Activated T-cell treated with anti-CD3 and anti-CD28 coated beads for 48 hours (primary cell): ENCODE results near the gene AP1S3.

Experiments
- DNase-seq: peaks from one replicate; pipeline ENCODE4 v3.0.0-alpha.2; 2020; ENCODE audit warnings: low read depth

AP1S3 gene

GRCh38 chr2:223722226-223722625, 115.2 kb downstream of the AP1S3 start:
- no peak for DNase-seq

GRCh38 chr2:223721746-223722145, 115.6 kb downstream of the AP1S3 start:
- no peak for DNase-seq

GRCh38 chr2:223720367-223720766, 117.0 kb downstream of the AP1S3 start:
- DNase-seq: no peak

GRCh38 chr2:223712642-223713041, 124.7 kb downstream of the AP1S3 start:
- DNase-seq: no peak

- DNase-seq: no peak
Measured at GRCh38 chr2:223711596-223712326, 125.6 kb downstream of the AP1S3 start.
